SH-SY5Y (cell line): Measurements from ENCODE around the gene ZNF880.

Experiments used
- GATA2 ChIP-seq: IDR thresholded peaks from 2 replicates; pipeline ENCODE4 v1.6.1; 2011; ENCODE audit warnings: mild to moderate bottlenecking, low read depth, low read length
- GATA3 ChIP-seq: IDR thresholded peaks from 2 replicates; pipeline ENCODE4 v1.6.1; 2011; ENCODE audit warnings: low read depth, mild to moderate bottlenecking, low read length, moderate library complexity

ZNF880 gene

DNA sequence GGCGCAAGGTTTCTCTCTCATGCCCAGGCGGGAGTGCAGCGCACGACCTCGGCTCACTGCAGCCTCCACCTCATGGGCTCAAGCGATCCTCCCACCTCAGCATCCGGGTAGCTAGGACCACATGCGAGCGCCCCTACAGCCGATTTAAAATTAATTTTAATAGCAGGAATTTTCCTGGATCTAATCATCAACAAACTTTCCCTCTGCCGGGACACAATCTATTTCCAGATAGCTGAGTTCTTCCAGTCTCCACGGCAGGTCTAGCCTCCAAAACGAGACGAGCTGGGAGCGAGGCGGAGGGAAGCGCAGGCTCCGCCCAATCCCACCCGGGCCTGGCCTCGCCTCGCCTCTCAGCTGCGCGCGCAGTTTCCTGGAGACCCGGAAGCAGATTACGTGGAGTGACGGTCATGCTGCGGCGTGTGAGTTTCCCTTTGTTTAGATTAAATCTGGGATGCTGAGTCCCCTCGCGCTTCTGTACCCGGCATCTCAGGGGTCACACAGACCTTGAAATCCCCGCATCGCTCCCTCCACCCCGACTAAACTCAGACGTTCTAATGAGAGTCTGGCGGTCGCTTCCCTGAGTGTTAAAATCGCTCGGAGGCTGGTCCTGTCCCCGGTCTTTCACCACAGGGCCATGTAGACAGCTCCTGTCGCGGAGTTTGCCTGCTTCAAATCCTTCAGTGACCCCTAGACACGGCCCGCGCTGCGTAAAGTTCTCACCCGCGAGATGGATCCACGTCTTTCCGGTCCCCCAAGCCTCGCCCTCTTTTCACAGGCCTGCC lies at the start of gene ZNF880:
Gene ZNF880, plus strand, starts transcription at position 365 of the 782 bp plus-strand sequence. Its CDS starts 43 bp downstream, at position 408.
- TF ChIP-seq GATA3 (no peak), GATA2 (peak; percentile 56)

DNA sequence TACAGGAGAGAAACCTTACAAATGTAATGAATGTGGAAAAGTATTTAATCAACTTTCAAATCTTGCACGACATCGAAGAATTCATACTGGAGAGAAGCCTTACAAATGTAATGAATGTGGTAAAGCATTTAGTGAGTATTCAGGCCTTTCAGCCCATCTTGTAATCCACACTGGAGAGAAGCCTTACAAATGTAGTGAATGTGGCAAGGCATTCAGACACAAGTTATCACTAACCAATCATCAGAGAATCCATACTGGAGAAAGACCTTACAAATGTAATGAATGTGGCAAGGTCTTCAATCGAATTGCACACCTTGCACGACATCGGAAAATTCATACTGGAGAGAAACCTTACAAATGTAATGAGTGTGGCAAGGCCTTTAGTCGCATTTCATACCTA lies 47.3 kb upstream of the ZNF880 start:
- no peak for TF ChIP-seq GATA2
- TF ChIP-seq GATA3: no peak

DNA sequence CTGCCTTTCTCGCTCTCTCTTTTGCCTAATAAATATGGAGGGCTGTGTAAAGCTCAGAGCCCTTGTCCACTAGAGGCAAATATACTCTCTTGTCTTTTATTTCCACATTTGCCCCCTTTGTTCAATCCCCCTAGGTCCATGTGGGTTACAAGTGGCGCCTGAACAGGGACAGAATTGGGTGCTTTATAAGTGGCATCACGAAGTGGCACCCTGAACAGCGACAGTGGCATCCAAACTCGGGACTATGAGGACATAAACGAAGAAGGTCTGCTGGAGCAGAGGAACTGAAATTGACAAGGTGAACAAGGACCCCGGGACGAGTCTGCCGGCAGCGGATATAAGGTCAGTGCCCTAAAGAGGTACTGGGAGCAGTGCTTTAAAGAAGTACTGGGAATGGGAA lies 38.0 kb upstream of the ZNF880 start:
- TF ChIP-seq GATA3 (no peak), GATA2 (no peak)

DNA sequence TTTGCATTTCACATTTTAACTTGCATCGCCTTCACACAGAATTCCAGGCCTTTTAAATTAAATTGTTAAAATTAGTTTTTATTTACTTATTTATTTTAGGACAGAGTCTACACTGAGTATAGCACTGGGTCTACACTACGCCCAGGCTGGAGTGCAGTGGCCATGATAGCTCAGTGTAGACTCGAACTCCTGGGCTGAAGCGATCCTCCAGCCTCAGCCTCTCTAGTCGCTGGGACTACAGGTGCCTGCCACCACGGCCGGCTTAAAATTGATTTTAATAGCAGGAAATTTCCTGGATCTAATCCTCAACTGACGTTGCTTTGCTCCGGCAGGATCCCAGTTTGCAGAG lies 34.0 kb upstream of the ZNF880 start:
- TF ChIP-seq GATA3 (no peak), GATA2 (no peak)

DNA sequence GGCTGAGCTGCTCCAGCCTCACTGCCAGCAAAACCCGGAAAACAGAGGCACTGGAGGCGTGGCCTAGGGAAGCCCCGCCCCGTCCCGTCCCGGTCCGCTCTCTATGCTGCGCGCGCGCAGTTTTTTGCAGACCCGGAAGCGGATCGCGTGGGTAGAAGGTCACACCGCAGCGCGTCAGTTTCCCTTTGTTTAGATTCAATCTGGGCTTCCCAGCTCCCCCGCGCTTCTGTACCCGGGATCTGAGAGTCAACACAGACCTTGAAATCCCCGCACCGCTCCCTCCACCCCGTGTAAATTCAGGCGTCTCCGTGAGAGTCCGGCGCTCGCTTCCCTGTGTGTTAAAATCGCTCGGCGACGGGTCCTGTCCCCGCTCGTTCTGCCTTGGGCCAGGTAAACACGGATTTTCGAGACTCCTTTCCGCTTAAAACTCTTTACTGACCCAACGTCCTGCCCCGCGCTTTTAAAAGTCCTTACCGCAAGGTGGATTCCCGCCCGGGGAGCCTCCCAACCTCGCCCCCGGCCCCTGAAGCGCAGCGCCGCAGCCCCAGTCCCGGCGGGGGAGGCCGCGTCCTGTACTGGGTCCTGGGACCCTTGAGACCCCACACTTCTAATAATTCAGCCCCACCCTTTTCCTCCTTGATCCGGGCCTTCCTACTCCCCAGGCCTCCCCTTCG lies 33.5 kb upstream of the ZNF880 start, which contains the start of gene ZNF610:
Gene ZNF610, plus strand, starts transcription at position 127 of the 674 bp plus-strand sequence. CDS start 12,930 bp downstream, outside the sequence.
- TF ChIP-seq GATA2 (peak; percentile 40; the same call in 1 of the 2 replicates), GATA3 (no peak)

DNA sequence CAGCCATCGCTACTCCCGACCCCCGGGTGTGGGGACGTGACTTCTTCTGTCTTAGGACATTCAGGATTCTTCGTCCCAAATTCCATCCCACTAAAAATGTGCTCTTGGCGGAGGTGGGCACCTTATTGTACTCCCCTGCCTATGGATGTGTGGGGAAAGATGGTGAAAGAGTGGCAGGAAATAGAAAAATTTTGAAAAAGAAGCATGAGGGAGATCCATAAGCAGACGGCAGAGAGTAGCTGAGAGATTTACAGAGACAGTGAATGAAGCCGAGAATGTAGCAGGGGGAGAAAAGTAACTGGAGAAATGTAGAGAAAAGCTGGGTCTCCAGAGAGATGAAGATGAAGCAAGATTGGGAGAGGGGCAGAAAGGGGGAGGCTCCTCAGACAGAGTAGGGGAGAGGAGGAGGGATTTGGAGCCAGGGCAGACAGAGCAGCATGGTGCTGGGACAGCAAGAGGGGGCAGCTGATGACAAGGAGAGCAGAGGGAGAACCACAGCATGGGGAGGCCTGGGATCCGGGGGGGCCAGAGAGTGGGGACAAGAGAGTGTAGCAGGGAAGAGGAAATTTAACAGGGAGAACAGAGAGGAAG lies 32.8 kb upstream of the ZNF880 start:
- TF ChIP-seq GATA2 (no peak), GATA3 (no peak)

DNA sequence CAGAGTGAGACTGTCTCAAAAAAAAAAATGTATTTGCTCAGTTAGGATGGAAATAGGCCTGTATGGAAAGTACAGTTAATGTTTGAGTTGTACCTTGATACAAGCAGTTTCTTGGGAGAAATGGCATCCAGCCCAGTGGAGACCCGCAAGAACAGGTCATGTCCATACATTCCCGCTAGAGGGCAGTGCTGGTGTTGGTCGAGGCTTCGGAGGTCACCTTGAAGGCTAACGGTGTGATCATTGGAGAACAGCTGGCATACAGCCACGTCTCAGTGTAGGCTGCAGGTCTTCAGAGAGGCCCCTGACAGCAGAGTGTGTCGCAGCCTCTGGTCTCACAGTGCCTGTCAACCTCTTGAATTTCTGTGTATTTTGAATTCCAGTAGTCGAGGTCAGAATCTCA lies 26.2 kb upstream of the ZNF880 start:
- TF ChIP-seq GATA2 (no peak), GATA3 (no peak)

DNA sequence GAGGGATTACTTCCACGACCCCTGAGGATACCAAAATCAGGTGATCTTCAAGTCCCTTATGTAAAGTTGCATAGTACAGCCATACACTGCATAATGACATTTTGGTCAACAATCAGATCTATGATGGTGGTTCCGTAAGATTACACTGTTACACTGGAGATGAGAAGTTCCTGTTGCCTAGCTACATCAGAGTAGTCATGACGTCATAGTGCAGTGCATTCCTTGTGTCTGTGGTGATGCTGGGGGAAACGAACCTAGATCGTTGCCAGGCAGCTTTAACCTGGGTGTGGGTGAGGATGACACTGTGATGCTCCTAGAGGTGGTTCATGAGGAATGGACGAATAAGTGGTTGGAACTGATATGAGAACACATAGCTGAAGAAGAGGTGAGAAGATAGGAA lies 24.6 kb upstream of the ZNF880 start:
- no peak for TF ChIP-seq GATA2

DNA sequence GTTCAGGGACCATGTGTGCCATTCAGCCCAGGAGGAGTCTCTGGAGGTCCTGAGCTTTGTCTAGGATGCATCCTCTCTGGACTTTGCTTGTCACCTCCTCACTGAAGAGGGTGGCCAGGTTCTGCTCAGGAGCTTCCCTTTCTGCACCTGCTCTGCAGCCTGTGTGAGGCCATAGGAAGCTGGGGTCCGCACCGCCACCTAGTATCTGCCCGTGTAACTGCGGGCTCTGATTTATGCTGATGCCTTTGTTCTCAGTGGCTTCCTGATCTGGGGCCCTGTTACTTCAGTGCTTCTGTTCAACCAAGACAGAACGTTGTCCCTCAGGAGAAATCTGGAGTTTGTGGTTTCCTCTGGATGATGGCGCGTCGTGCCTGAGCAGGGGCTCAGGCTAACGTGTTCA lies 18.2 kb upstream of the ZNF880 start:
- TF ChIP-seq GATA2 (no peak), GATA3 (no peak)

DNA sequence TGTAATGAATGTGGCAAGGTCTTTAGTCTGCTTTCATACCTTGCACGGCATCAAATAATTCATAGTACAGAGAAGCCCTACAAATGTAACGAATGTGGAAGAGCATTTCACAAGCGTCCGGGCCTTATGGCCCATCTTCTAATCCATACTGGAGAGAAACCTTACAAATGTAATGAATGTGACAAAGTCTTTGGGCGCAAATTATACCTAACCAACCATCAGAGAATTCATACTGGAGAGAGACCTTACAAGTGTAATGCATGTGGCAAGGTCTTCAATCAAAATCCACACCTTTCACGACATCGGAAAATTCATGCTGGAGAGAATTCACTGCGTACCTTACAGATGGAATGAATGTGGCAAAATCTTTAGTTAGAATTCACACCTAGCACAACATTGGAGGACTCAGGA lies 3.3 kb upstream of the ZNF880 start:
- no peak for TF ChIP-seq GATA3
- no peak for TF ChIP-seq GATA2

DNA sequence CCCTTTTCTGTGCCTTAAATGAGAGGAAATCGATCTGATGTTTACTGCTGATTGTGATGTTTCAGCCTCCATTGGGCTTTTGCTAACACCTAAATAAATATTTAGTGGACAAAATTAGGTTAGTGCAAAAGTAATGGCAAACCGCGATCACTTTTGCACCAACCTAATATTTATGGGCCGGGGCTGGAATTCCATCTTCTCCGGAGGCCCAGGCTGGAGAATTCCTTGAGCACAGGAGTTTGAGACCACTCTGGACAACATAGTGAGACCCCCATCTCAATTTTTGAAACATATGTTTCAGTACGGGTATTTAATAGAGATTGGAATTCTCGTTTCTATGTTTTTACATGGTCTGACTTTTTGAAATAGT lies 603 bp downstream of the ZNF880 start:
- TF ChIP-seq GATA3: no peak
- no peak for TF ChIP-seq GATA2

DNA sequence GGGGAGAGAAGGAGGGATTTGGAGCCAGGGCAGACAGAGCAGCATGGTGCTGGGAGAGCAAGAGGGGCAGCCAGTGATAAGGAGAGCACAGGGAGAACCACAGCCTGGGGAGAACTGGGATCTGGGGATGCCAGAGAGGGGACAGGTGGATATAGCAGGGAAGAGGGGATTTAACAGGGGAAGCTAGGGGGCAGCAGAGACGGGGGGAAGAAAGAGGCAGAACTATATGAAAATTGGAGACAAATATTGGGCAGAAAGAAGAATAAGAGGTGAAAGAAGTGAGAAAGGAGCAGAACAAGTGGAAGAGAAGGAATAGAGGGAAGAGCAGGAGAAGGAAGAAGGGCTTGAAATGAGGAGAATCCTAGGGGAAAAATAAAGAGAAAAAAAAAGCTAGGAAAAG lies 21.4 kb downstream of the ZNF880 start:
- TF ChIP-seq GATA3 (no peak), GATA2 (no peak)

DNA sequence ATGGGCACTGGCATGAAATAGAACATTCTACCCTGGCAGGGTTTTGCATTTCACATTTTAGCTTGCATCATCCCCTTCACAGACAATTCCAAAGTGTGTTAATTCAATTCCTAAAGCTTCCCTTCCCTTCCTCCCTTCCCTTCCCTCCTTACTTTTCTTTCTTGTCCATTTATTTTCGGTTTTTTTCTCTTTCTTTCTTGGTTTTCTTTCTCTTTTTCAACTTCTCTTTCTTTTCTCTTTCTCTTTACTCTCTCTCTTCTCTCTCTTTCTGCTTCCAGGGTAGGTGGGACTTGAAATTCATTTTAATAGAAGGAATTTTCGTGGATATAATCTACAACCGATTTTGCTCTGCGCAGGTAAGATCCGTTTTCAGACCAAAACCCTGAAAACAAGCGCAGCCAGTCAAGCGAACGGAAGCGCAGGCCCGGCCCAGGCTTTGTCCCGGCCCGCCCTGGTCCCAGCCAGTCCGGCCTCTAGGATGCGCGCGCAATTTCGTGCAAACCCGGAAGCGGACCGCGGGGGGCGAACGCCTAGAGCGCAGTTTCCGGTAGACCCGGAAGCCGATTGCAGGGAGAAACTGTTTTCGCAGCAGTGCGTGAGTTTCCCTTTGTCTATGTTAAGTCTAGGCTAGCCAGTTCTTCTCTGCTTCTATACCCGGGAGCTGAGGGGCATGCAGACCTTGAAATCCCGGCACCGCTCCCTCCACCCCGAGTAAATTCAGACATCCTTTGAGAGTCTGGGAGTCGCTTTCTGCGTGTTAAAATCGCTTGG lies 27.8 kb downstream of the ZNF880 start, which contains the start of gene ZNF528:
Gene ZNF528, plus strand, starts transcription at position 540 of the 771 bp plus-strand sequence. CDS start 4,165 bp downstream, outside the sequence.
- TF ChIP-seq GATA2: no peak
- TF ChIP-seq GATA3: no peak

DNA sequence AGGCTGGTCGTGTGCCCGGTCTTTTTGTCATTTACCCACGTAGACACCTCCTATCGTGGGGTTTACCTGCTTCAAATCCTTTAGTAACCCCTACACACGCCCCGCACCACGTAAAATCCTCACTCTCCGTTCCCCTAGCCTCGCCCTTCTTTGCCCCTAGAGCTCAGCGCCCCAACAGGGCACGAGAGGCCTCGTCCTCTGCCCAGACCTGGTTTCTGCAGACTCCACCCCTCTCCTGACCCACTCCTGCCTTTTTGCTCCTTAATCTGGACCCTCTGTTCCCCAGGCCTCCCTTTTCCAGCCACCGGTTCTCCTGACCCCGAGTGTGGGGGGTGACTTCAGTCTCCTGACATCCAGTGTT lies 28.3 kb downstream of the ZNF880 start:
- TF ChIP-seq GATA3: no peak
- TF ChIP-seq GATA2: no peak

DNA sequence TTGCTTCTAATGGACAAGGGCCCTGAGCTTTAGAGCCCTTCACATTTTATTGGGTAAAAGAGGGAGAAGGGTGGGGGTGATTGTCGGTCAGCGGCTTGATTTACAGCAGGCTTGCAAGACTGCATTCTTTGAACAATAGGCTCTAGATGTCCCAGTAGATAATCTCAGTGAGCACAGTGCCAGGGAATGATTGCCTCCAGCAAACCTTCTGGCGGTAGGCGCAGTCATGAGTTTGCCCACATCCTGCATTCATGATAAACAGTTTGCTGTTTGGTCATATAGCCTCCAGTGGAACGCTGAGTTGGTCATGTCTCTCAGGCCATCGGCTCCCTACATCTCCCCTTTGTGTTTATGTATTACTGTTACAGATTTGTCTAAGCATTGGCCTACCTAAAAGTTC lies 40.6 kb downstream of the ZNF880 start:
- TF ChIP-seq GATA2 (no peak), GATA3 (no peak)
